ENCODE results near the gene CDH2. TPM values are rescaled to one million over a fixed set of nuclear protein-coding genes. Genes with fewer than 3 reads are reported as not detected.
A peak's percentile ranks its signal among the peaks of the same experiment; 100 is the strongest.

CDH2 gene
- total and polyA plus RNA-seq, 7 donors = under 0.01 to 8.2 (median 5.6) TPM; not detected in 1

DNA sequence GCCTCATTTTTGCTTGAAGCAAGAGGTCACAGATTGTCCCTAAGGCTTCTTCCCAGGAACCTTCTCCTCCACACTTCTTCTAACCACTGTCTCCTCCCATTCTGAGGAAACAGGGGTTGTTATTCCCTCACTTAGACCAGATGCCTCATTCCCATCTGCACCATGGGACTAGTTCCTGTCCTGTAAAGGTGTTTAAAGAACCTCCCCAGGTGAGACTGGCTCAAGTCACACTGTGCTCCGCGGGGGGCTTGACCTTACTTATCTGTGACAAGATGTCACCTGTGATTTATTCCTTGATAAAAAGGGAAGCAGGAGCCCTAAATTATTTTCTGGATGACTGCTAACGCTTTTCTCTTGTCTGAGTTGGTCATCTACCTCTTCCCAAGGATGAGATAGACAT, 8.2 kb upstream of the CDH2 start:
- Histone ChIP-seq H3K9me3 (no peaks in the 10 kb centered on the region), H3K4me1 (no peaks in the 10 kb centered on the region), H3K36me3 (no peaks in the 10 kb centered on the region), H3K27ac (no peak overlapping the region), H3K4me3 (no peak overlapping the region), H3K27me3 (no peaks in the 10 kb centered on the region)
- no peak for DNase-seq
- 74 to 80% methylated on average over 3 of the region's 3 CpGs for WGBS, 2 donors
- intact Hi-C loops (cut with DNase I) = loop anchor here (10.0 kb wide), 1 partner anchor 580 kb away; no protein-coding TSS in a partner anchor
- no peak for TF ChIP-seq POLR2A (IDR thresholded peaks at IDR 0.05)
- TF ChIP-seq EP300 (IDR thresholded peaks at IDR 0.05) = no peak
- TF ChIP-seq POLR2AphosphoS5 (IDR thresholded peaks at IDR 0.05) = no peak
- no peak for TF ChIP-seq CTCF (IDR thresholded peaks at IDR 0.05)

- Histone ChIP-seq H3K4me3 (no peak overlapping the region), H3K36me3 (no peaks in the 10 kb centered on the region), H3K4me1 (no peaks in the 10 kb centered on the region), H3K27ac (no peak overlapping the region), H3K9me3 (no peaks in the 10 kb centered on the region), H3K27me3 (no peaks in the 10 kb centered on the region)
- intact Hi-C loops (cut with DNase I) = loop anchor here (10.0 kb wide), 1 partner anchor 579 kb away; no protein-coding TSS in a partner anchor
- TF ChIP-seq EP300 (IDR thresholded peaks at IDR 0.05) = no peak
- no peak for TF ChIP-seq CTCF (IDR thresholded peaks at IDR 0.05)
- TF ChIP-seq POLR2AphosphoS5 (IDR thresholded peaks at IDR 0.05) = no peak
- no peak for TF ChIP-seq POLR2A (IDR thresholded peaks at IDR 0.05)
- 20 to 65% methylated on average over 4 of the region's 4 CpGs for WGBS, 2 donors
- DNase-seq = no peak
Observed at GRCh38 chr18:28183418-28184078, 6.6 kb upstream of the CDH2 start.

DNA sequence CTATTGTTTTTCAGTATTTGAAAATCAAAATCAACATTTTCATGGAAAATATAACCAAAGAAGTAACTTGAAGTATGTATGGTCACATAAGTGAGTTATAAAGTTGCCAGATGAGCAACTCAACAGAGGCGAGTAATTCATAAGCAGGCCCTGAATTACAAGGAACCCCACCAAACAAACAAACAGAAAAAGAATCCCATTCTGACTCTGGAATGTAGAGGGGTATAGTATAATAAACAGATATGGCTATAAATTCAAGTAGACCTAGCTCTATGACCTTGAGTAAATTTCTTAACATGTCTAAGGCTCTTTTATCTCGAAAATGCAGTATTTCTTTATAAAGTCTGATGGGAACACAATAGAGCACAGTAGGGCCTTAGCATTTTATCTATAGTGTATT, 4.7 kb upstream of the CDH2 start:
- WGBS, 2 donors = 48 to 73% methylated on average over 2 of the region's 2 CpGs
- Histone ChIP-seq H3K27me3 (peaks cover 0 to 2% (median 0%) of the 10 kb centered on the region in 3 donors), H3K4me3 (no peak overlapping the region), H3K27ac (no peak overlapping the region), H3K4me1 (peaks cover 0 to 13% (median 3%) of the 10 kb centered on the region in 4 donors), H3K9me3 (no peaks in the 10 kb centered on the region), H3K36me3 (no peaks in the 10 kb centered on the region)
- intact Hi-C loops (cut with DNase I) = loop anchor here (10.0 kb wide), 1 partner anchor 577 kb away; no protein-coding TSS in a partner anchor
- TF ChIP-seq POLR2AphosphoS5 (IDR thresholded peaks at IDR 0.05) (no peak), CTCF (IDR thresholded peaks at IDR 0.05) (no peak), EP300 (IDR thresholded peaks at IDR 0.05) (no peak)
- no peak for DNase-seq

GRCh38 chr18:28178720-28179119, 1.8 kb upstream of the CDH2 start:
- H3K27ac ChIP-seq = peak overlapping the region in 1 of 4 donors; percentile 80
- H3K4me1 ChIP-seq = peaks cover 0 to 29% (median 18%) of the 10 kb centered on the region in 4 donors
- no peaks in the 10 kb centered on the region for H3K9me3 ChIP-seq
- no peak for DNase-seq
- TF ChIP-seq EP300 (IDR thresholded peaks at IDR 0.05) = no peak
- TF ChIP-seq POLR2A (IDR thresholded peaks at IDR 0.05) = no peak
- no peak for TF ChIP-seq CTCF (IDR thresholded peaks at IDR 0.05)
- TF ChIP-seq POLR2AphosphoS5 (IDR thresholded peaks at IDR 0.05) = no peak
- intact Hi-C loops (cut with DNase I) = no loop called here
- H3K4me3 ChIP-seq = peak overlapping the region in 2 of 4 donors; percentile 64 to 70
- 38 to 41% methylated on average over 6 of the region's 6 CpGs for WGBS, 2 donors
- H3K36me3 ChIP-seq = no peaks in the 10 kb centered on the region
- peaks cover 17 to 31% (median 28%) of the 10 kb centered on the region in 3 donors for H3K27me3 ChIP-seq
